ENCODE data around the gene TUNAR. TPM values are rescaled to one million over a fixed set of nuclear protein-coding genes. Genes with fewer than 3 reads are reported as not detected.

The TUNAR gene
- total and polyA plus RNA-seq, 2 of the 4 experiments (the other 2 are of a cell fraction), result not detected

- H4K91ac ChIP-seq (ENCODE audit: insufficient read depth, low read depth, low read length), result no peak overlapping the region
- H3K4me3 ChIP-seq (ENCODE audit: insufficient read depth, low read depth, low read length), result no peak overlapping the region
- H3K9ac ChIP-seq (ENCODE audit: low read depth, low read length), result no peak overlapping the region
- H3K27ac ChIP-seq (ENCODE audit: insufficient read depth, low read length), result no peak overlapping the region
- no peaks in the 10 kb centered on the region for H4K20me1 ChIP-seq (ENCODE audit: insufficient read depth, low read length)
- H2BK5ac ChIP-seq (ENCODE audit: low read depth, low read length, poor library complexity, severe bottlenecking), result no peak overlapping the region
- DNase-seq (no peak), ATAC-seq (ENCODE audit: low read depth) (no peak)
- WGBS, 2 experiments (ENCODE audit: extremely low coverage in 2 of 2, insufficient read length in 1 of 2), result no CpG with 5 or more reads among the region's 7 CpGs
- CTCF ChIA-PET, result no interaction called here
- H3K14ac ChIP-seq (replicated peaks; ENCODE audit: low read depth, low read length), result no peak overlapping the region
- dilution Hi-C loops (cut with HindIII; ENCODE audit: low sequenced_read_pairs, unreplicated experiment), result no loop called here
- H3K9me3 ChIP-seq (ENCODE audit: control insufficient read depth, insufficient read depth, low read length), result no peaks in the 10 kb centered on the region
- no peaks in the 10 kb centered on the region for H3K27me3 ChIP-seq (ENCODE audit: control insufficient read depth, insufficient read depth, low read length)
- H3K36me3 ChIP-seq (ENCODE audit: control insufficient read depth, insufficient read depth, low read length), result no peaks in the 10 kb centered on the region
- intact Hi-C loops (cut with micrococcal nuclease), result no loop called here
- no peak overlapping the region for H2BK120ac ChIP-seq (ENCODE audit: low read depth, low read length)
- no peak overlapping the region for H2AFZ ChIP-seq (replicated peaks; ENCODE audit: low read length, poor library complexity)
- no peak overlapping the region for H3K56ac ChIP-seq (ENCODE audit: extremely low read depth, insufficient read depth, low read length)
- no peaks in the 10 kb centered on the region for H3K4me1 ChIP-seq (ENCODE audit: control insufficient read depth, insufficient read depth, low read length)
- H4K5ac ChIP-seq (ENCODE audit: low read depth, low read length), result no peak overlapping the region
- no peak overlapping the region for H3K4ac ChIP-seq (ENCODE audit: low read depth, low read length)
- no peak overlapping the region for H2BK20ac ChIP-seq (ENCODE audit: low read depth, low read length)
- H2AK5ac ChIP-seq (ENCODE audit: low read depth, low read length), result no peak overlapping the region
- POLR2A ChIA-PET (ENCODE audit: unreplicated experiment), result no interaction called here
- no peaks in the 10 kb centered on the region for H3K9me1 ChIP-seq (ENCODE audit: insufficient read depth, low read length)
- no peak overlapping the region for H2AK9ac ChIP-seq (replicated peaks; ENCODE audit: low read depth, low read length, poor library complexity)
- H3K4me2 ChIP-seq (ENCODE audit: low read depth, low read length), result no peak overlapping the region
- H2BK15ac ChIP-seq (ENCODE audit: low read depth, low read length), result no peak overlapping the region
- TF ChIP-seq BHLHE40 (IDR thresholded peaks at IDR 0.05; ENCODE audit: low read depth, low read length) (no peak), MXI1 (IDR thresholded peaks at IDR 0.05; ENCODE audit: borderline replicate concordance, low read depth, low read length) (no peak), RAD21 (IDR thresholded peaks at IDR 0.05; ENCODE audit: low read length) (no peak), USF2 (IDR thresholded peaks at IDR 0.05; ENCODE audit: low read depth, low read length) (no peak), MAZ (IDR thresholded peaks at IDR 0.05; ENCODE audit: borderline replicate concordance, low read depth, low read length) (no peak), ELK1 (IDR thresholded peaks at IDR 0.05; ENCODE audit: borderline replicate concordance, low read depth, low read length) (no peak), MAFK (IDR thresholded peaks at IDR 0.05; ENCODE audit: low read depth, low read length) (no peak), RCOR1 (IDR thresholded peaks at IDR 0.05; ENCODE audit: insufficient replicate concordance, low read length) (no peak), FOS (IDR thresholded peaks at IDR 0.05; ENCODE audit: low read depth, low read length) (no peak), POLR2A (IDR thresholded peaks at IDR 0.05; ENCODE audit: low read depth, low read length) (no peak), RFX5 (IDR thresholded peaks at IDR 0.05; ENCODE audit: low read depth, low read length) (no peak), CTCF (conservative IDR thresholded peaks at IDR 0.05; ENCODE audit: low read depth, low read length) (no peak), SMC3 (IDR thresholded peaks at IDR 0.05; ENCODE audit: low read depth, low read length) (no peak), NFE2L2 (IDR thresholded peaks at IDR 0.05; ENCODE audit: low read depth, low read length) (no peak), CHD1 (IDR thresholded peaks at IDR 0.05; ENCODE audit: low read depth, low read length) (no peak), CEBPB (IDR thresholded peaks at IDR 0.05; ENCODE audit: low read depth, low read length) (no peak)
- no peak overlapping the region for H4K8ac ChIP-seq (ENCODE audit: low read depth in 2 of 2, low read length in 2 of 2)
- H3K18ac ChIP-seq (ENCODE audit: low read depth, low read length), result no peak overlapping the region
- H3K79me1 ChIP-seq (ENCODE audit: low read depth in 1 of 2, low read length in 2 of 2), result no peaks in the 10 kb centered on the region
- BruUV-seq (replicated peaks), result no TSS peak
- no peak overlapping the region for H3K23ac ChIP-seq (ENCODE audit: low read depth, low read length)
- in situ Hi-C loops (cut with MboI; ENCODE audit: low sequenced_read_pairs), result no loop called here
These were observed 36.4 kb upstream of the TUNAR start for GRCh38 chr14:95840094-95840700.
